Parathyroid adenoma (tissue), 2 donors: ENCODE data around the gene AGBL3.

Experiments
- H2AFZ ChIP-seq: fragments of 300-600 bp; sonication (generic); one replicate; pipeline ENCODE4 v1.7.0; 2017; ENCODE audit warnings: antibody characterized with exemption, mild to moderate bottlenecking
- H3K27ac ChIP-seq: fragments of 300-600 bp; sonication (generic); one replicate; pipeline ENCODE4 v1.7.0; 2017
- H3K27me3 ChIP-seq: fragments of 300-600 bp; sonication (generic); one replicate; pipeline ENCODE4 v1.7.0; 2017; ENCODE audit warnings: low read length; ENCODE audit not compliant: control insufficient read depth, insufficient read depth
- H3K36me3 ChIP-seq: fragments of 300-600 bp; sonication (generic); one replicate; pipeline ENCODE4 v1.7.0; 2017; ENCODE audit warnings: low read length; ENCODE audit not compliant: control insufficient read depth, insufficient read depth
- H3K4me1 ChIP-seq: fragments of 300-600 bp; sonication (generic); one replicate; pipeline ENCODE4 v1.7.0; 2017; ENCODE audit warnings: control low read depth
- H3K4me2 ChIP-seq: fragments of 300-600 bp; sonication (generic); one replicate; pipeline ENCODE4 v1.7.0; 2017; ENCODE audit warnings: low read length
- H3K4me3 ChIP-seq: fragments of 300-600 bp; sonication (generic); one replicate; pipeline ENCODE4 v1.7.0; 2017; ENCODE audit warnings: low read depth, low read length
- H3K79me2 ChIP-seq: fragments of 300-600 bp; sonication (generic); one replicate; pipeline ENCODE4 v1.7.0; 2017; ENCODE audit warnings: control low read depth
- H3K9ac ChIP-seq: fragments of 300-600 bp; sonication (generic); one replicate; pipeline ENCODE4 v1.7.0; 2017; ENCODE audit warnings: mild to moderate bottlenecking
- H3K9me3 ChIP-seq: fragments of 300-600 bp; sonication (generic); one replicate; pipeline ENCODE4 v1.7.0; 2017; ENCODE audit warnings: low read length; ENCODE audit not compliant: control insufficient read depth
- CTCF ChIP-seq: fragments of 300-600 bp; sonication (generic); IDR thresholded peaks from one replicate; pipeline ENCODE4 v1.7.0; 2017; ENCODE audit warnings: antibody characterized with exemption, mild to moderate bottlenecking
- donor health status: primary hyperparathyroidism.

AGBL3 gene

GRCh38 chr7:134985894-134986362 is 380 bp upstream of the AGBL3 start:
- Histone ChIP-seq H3K27ac (peak overlapping the region; percentile 81), H2AFZ (peak overlapping the region; percentile 87), H3K27me3 (no peaks in the 10 kb centered on the region), H3K9me3 (no peaks in the 10 kb centered on the region), H3K9ac (no peak overlapping the region), H3K4me1 (no peaks in the 10 kb centered on the region), H3K4me2 (peak overlapping the region; percentile 75), H3K4me3 (peak overlapping the region; percentile 86), H3K79me2 (no peaks in the 10 kb centered on the region), H3K36me3 (no peaks in the 10 kb centered on the region)
- no peak for TF ChIP-seq CTCF

- H3K9me3 ChIP-seq: no peaks in the 10 kb centered on the region
- H3K27me3 ChIP-seq: no peaks in the 10 kb centered on the region
- H3K9ac ChIP-seq: no peak overlapping the region
- H3K36me3 ChIP-seq: no peaks in the 10 kb centered on the region
- H3K79me2 ChIP-seq: no peaks in the 10 kb centered on the region
- no peak overlapping the region for H3K4me3 ChIP-seq
- no peak overlapping the region for H3K27ac ChIP-seq
- no peak overlapping the region for H2AFZ ChIP-seq
- H3K4me2 ChIP-seq: no peak overlapping the region
- peaks cover 2% of the 10 kb centered on the region for H3K4me1 ChIP-seq
- no peak for TF ChIP-seq CTCF
These were observed 1.9 kb downstream of the AGBL3 start for GRCh38 chr7:134988161-134988560.

GRCh38 chr7:134991469-134992339 is 5.4 kb downstream of the AGBL3 start:
- Histone ChIP-seq H3K9ac (no peak overlapping the region), H3K9me3 (no peaks in the 10 kb centered on the region), H3K27ac (no peak overlapping the region), H3K4me1 (peaks cover 2% of the 10 kb centered on the region), H2AFZ (no peak overlapping the region), H3K36me3 (no peaks in the 10 kb centered on the region), H3K79me2 (no peaks in the 10 kb centered on the region), H3K27me3 (no peaks in the 10 kb centered on the region), H3K4me2 (no peak overlapping the region), H3K4me3 (no peak overlapping the region)
- TF ChIP-seq CTCF: no peak

- H3K4me1 ChIP-seq: peaks cover 2% of the 10 kb centered on the region
- H3K79me2 ChIP-seq: no peaks in the 10 kb centered on the region
- no peaks in the 10 kb centered on the region for H3K9me3 ChIP-seq
- H3K4me3 ChIP-seq: no peak overlapping the region
- no peak overlapping the region for H3K9ac ChIP-seq
- no peak overlapping the region for H3K27ac ChIP-seq
- H3K4me2 ChIP-seq: no peak overlapping the region
- no peaks in the 10 kb centered on the region for H3K36me3 ChIP-seq
- no peak overlapping the region for H2AFZ ChIP-seq
- no peaks in the 10 kb centered on the region for H3K27me3 ChIP-seq
- TF ChIP-seq CTCF: no peak
These were observed 6.4 kb downstream of the AGBL3 start for GRCh38 chr7:134992626-134993179.
